HT-29 (cell line): ENCODE results near the gene LRIG1. TPM values are rescaled to one million over a fixed set of nuclear protein-coding genes. Genes with fewer than 3 reads are reported as not detected.

Source experiments
- DNase-seq: peaks from one replicate; pipeline ENCODE4 v3.0.0-alpha.2; 2015; ENCODE audit warnings: low spot score
- total RNA-seq: library from RNA; depleted of rRNA; stranded (reverse); fragments of >200 nt; shearing (Covaris generic); gene quantifications from 2 replicates; pipeline ENCODE4 v1.2.3, GENCODE V29; 2014

Gene LRIG1
- total RNA-seq, 1 experiment from 2014 or later = 24.0 TPM

GRCh38 chr3:66403323-66403990 lies 97.4 kb downstream of the LRIG1 start:
- DNase-seq = no peak

- DNase-seq = peak; percentile 1
Observed at GRCh38 chr3:66402596-66403290, 98.1 kb downstream of the LRIG1 start.

DNA sequence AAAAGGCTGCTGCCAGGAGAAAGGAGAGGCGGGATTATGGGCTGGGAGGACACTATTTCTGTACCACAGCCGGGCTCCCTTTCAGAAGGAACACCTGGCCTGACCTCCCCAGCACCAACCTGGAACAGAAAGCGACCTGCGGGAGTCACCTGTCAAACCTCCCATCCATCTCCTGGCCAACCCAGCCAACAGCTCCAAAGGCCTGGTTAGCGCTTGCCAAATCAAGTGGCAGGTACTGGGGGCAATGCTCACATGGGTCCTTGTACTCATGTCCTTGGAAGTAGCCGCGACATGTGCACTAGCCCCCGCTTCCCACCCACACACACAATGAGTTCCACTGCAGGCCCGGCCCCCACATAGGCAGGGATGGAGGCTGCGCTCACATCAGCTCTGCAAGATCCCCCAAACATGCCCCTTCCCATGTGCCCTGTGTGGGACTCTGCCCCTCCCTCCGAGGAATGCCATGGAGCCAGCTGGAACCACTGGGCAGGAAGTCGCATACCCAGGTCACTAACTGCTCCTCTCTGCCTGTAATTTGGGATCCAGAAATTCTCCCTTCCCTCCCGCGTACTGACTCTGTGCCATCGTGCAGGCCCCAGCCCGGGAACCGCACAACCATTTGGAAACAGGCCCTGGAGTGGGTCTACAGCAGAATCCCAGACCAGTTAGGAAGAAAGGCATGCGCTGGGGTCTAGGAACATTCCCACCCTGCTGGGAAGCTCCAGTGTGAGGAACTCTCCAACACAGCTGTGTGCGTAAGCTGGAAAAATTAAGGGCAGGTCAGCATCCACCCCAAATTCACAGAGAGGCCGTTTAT lies 98.9 kb downstream of the LRIG1 start:
- no peak for DNase-seq

DNA sequence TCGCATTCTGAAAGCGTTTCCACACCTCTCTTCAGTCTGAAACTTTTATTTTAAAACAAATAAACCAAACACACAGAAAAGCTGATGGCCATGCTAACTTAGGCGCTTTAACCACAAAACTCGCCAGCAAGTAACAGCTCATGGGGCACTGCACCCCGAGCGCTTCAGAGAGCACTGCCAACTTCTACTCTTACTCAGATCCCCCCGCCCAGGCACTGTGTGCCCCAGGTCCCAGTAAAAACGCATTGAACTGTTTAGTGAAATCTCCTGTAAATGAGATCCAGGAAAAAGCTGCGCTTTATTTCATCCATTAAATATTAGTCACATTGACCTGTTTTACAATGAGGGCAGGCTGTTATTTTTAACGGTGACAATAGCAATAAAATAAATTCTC lies 99.7 kb downstream of the LRIG1 start:
- DNase-seq = no peak

- no peak for DNase-seq
Observed at GRCh38 chr3:66400411-66401156, 100.2 kb downstream of the LRIG1 start.

DNA sequence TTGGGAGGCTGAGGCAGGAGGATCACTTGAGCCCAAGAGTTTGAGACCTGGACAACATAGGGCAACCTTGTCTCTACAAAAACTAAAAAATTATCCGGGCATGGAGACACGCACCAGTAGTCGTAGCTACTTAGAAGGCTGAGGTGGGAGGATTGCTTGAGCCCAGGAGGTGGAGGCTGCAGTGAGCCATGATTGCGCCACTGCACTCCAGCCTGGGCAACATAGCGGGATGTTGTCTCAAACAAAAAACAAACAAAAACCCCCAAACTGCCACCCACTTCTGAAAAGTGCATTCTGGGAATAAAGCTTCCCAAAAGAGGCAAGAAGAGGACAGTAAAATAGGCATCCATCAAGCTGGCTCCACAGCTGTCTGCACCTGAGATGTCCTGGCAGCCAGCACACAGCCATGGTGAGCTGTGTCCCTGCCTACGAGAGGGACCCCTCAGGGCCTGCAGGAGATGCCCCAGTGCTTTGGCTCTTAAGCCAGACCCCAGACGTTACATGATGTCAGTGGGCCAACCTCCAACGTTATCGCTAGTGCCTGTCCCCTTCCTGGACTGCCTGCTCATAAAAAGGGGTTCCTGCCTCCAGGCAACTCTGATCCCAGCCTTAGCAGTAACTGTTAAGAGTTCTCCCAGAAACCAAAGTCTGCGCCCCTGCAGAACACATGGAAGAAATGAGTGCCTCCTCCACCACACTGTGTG lies 101.1 kb downstream of the LRIG1 start:
- no peak for DNase-seq

GRCh38 chr3:66398228-66399025 lies 102.4 kb downstream of the LRIG1 start:
- DNase-seq = no peak

- DNase-seq = no peak
Observed at GRCh38 chr3:66397745-66398144, 103.1 kb downstream of the LRIG1 start.

DNA sequence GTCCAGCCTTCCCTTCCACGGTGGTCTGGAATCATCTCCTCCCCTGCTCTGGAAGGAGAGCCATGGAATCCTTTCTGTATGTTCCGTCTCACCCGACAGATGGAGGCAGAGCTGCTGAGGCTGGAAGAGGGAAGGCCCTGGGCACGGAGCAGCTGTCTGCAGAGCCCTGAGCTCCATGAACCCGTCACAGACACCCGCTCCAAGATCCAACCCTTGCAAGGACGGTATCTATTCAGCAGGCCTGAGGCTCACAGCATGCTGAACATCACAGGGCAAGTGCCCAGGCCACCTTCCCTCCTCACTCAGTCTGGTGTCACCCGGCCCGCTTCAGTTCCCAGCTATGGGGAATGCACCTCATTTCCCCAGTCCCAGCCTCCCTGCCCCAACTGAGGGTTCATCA lies 103.9 kb downstream of the LRIG1 start:
- no peak for DNase-seq

- DNase-seq = no peak
Observed at GRCh38 chr3:66396161-66396760, 104.6 kb downstream of the LRIG1 start.

GRCh38 chr3:66395635-66396034 lies 105.2 kb downstream of the LRIG1 start:
- DNase-seq = no peak

DNA sequence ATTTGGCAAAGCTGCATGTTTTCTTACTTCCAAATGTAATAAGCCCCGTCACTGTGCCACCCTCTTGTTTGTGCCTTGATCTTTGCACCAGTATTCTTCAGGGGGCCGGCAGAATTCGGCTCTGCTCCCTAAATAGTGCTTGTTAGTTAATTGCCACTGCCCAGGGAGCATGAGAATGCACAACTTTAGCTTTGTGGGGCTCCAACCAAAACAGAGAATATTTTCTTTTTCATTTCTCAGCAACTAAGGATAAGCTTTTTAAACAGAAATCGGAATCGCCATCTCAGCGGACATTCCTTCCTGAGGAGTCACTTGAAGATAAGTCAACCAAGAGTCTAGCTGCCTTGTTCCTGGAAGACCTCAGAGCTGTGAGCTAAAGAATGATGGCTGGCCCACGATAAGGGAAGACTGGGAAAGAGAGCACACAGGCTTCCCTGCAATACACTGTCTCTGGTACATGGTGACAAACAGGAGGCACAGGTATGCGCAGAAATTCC lies 106.0 kb downstream of the LRIG1 start:
- DNase-seq = no peak

GRCh38 chr3:66394019-66394752 lies 106.6 kb downstream of the LRIG1 start:
- no peak for DNase-seq

GRCh38 chr3:66393333-66394005 lies 107.4 kb downstream of the LRIG1 start:
- DNase-seq = no peak

- DNase-seq = no peak
Observed at GRCh38 chr3:66392966-66393332, 107.9 kb downstream of the LRIG1 start.

GRCh38 chr3:66392512-66392911 lies 108.3 kb downstream of the LRIG1 start:
- DNase-seq = no peak

DNA sequence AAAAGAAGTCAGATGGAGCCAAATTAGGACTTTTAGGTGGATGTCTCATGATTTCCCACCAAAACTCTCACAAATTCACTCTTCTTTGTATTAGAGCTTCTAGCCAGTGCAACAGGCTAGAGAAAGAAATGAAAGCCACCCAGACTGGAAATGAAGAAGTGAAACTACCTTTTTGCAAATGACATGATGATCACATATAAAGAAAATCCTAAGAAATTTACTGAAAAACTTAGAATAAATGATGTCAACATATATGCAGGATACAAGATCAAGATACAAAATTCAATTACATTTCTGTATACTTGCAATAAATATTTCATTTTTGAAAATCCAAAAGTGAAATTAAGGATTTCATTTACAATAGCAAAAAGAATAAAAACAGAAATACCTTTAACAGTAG lies 110.8 kb downstream of the LRIG1 start:
- no peak for DNase-seq

GRCh38 chr3:66386925-66387650 lies 113.7 kb downstream of the LRIG1 start:
- no peak for DNase-seq
